GM19438 (cell line): ENCODE measurements around the gene PSMA1.
A peak's percentile ranks its signal among the peaks of the same experiment; 100 is the strongest.
"Not testable (repeated sequence)": the region's sequence is repeated elsewhere in the genome, so short reads cannot be mapped to it uniquely, and the experiment has no call there.

ENCODE experiments used
- ATAC-seq: cut with Tn5 transposase; IDR thresholded peaks from one replicate; pipeline ENCODE4 v1.9.1; 2021; ENCODE audit warnings: low read depth; ENCODE audit not compliant: unreplicated experiment

The PSMA1 gene

DNA sequence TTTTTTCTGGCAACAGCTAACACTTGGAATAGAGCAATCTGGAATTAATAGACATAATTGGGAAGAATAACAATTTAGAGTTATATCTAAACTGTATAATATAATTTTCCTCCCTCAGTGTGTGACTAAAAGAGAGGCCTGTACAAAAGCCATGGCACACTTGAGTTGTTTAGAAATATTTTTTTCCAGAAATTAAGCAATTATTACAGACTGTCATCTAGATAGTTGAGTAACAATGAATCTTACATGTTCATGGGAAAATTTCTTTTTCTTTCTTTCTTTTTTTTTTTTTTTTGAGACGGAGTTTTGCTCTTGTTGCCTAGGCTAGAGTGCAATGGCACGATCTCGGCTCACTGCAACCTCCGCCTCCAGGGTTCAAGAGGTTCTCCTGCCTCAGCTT is 15.0 kb upstream of the PSMA1 start:
- ATAC-seq: not testable (repeated sequence)

DNA sequence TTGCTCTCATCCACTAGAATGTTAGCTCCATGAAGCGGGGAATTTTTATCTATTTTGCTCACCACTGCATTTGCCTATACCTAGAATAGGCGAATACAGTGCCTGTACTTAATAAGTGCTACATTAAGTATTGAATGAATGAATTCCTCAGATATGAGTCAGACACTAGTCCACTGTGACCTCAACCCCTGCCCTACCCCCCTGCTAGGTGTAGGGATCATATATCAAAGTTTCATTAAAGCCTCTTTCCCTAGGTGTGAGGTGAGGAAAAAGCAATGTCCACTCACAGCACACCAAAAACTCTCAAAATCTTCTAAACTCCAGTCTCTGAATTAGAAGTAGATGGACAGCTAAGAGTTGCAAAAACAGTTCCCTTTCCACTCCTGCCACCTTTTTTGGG is 9.8 kb upstream of the PSMA1 start:
- ATAC-seq: no peak

DNA sequence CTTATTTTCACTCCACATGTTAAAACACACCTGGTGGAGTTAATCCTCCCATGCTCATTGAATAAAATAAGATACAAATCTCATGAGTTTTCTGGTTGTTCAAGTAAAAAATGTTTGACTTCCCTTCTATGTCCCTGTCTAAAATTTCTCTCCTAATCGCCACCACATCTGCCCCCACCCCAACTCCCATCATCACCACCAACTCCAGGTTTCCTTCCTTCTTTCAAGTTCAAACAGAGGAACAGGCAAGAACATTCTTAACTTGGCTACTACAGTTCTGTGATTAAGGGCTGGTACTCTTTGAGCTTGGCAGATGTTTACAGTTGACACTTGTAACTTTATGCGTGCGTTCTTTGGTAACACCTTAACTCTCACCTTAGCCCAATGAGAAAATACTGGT is 9.1 kb upstream of the PSMA1 start:
- ATAC-seq: no peak

DNA sequence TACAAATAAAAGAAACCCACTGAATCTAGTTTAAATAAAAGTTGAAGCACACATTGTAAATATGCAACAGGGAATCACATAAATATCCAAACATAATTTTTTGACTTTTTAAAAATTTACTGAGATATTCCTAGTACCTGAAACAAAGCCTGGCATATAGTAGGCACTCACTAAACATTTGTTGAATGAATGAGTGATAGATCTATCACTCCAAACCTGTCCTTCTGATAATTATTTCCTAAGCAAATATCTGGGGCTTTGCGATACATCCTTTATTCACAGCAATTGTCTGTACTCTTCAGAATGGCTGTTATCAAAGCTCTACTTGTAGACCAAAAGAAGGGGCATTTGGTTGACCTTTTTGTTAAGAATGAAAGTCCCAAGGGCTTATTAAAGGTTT is 2.6 kb upstream of the PSMA1 start:
- ATAC-seq: no peak

DNA sequence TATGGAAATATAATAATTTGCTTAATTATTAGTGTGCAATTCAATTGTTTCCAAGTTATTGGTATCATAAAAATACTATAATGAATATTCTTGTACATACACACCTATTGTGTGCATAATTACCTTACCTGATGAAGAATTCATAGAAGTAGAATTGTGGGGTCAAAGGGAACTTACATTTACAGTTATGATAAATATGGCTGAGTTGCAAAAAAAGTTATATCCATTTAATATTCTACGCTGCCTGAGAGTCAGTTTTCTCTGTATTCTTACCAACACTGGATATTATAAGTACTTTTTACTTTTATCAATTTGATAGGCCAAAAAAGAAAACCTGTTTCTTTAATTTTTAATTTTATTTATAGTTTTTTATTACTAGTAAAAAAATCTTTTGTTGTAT is 2.1 kb upstream of the PSMA1 start:
- no peak for ATAC-seq

DNA sequence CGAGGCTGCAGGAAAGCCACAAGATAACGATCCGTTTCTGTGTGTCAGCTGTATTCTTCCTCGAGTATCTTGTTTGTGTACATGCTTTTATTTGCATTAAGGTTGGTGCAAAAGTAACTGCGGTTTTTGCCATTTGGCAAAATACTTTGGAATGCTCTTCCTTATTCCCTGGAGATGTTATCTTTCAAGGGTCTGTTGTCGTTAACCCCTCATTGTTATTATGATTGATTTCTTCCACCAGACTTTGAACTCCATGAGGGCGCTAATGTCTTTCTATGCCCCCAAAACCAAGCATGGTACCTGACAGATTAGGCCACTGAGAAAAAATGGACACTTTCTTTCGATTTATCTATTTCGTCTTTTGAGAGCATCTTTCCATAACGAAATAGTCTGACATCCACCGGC is 563 bp upstream of the PSMA1 start:
- no peak for ATAC-seq

DNA sequence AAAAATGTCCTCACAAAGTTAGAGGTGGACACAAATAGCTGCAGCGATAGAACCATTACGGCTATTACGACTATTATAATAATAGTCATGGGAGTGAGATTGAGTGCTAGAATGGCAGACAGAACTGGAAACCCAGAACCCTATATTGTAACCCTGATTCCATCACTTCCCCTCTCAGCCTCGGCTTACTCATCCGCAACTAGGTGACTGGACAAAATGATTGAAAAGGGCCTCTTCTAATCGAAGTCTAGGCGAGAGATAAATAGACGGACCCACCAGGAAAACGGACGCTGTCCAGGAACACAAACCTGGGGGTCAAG is 629 bp downstream of the PSMA1 start:
- ATAC-seq: no peak

DNA sequence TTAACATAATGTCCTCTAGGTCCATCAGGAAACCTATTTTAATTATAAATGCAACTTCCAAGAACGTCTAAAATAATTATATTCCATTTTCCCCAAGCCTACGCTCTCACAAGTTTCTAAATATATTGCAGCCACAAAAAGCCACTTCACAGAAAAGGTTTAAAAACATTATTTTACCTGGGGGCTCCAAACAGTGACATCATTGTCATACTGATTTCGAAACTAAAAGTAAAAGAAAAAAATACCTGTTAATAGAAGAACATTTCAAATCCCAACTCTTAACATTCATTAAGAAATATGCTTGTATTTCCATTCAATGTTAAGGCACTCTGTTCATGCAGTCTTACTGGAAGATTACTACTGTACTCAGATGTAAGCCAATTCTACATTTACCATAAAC is 1.4 kb downstream of the PSMA1 start:
- no peak for ATAC-seq

DNA sequence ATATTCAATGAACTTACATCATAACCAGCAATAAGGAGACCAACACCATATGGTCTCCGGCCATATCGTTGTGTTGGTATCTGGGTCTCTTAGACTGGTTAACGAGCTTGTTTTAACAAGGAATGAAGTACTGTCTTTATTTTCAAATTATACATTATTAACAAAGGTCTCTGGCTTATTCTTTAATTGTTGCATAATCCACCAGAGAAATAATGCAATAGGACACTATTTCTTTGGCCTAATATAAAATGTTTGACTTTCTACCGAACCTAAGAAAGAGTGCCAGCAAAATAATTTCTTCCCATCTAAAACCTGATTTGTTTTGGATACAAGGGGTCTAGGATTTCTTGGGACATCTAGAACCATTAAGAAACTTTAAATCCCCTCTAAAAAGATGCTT is 6.4 kb downstream of the PSMA1 start:
- no peak for ATAC-seq

DNA sequence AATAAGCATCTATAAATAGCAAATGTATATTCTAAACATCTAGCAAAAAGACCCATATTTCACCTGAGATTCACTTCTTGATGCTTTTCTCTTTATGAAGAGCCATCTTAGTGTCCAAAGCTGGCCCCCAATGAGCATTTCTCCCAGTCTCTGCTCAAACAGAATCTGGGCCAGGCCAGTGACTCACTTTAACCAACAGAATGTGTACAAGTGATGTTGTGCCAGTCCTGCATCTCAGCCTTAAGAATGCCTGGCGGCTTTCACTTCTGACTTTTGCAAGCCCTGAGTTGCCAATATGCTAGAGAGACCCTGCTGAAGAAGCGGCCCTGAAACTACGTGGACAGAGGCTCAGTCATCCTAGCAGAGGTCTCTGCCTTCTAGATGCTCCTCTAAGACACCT is 13.7 kb downstream of the PSMA1 start:
- no peak for ATAC-seq

DNA sequence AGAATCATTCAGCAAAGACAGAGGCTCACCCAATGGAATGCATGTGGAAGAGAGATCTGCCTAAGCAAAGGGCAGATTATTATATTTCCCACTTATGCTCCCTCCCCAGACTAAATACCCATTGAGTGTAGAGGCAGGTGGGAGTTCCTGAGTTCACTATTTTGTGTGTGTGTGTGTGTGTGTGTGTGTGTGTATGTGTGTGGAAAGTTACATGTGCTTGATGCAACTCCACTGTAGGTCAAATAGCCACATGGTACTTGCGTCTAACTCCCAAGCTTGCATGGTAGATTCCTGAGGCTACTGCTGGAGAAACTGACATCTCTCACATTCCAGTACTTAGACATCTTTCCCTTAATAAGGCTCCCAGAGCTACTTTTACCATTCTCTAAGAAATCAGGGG is 17.2 kb downstream of the PSMA1 start:
- no peak for ATAC-seq

DNA sequence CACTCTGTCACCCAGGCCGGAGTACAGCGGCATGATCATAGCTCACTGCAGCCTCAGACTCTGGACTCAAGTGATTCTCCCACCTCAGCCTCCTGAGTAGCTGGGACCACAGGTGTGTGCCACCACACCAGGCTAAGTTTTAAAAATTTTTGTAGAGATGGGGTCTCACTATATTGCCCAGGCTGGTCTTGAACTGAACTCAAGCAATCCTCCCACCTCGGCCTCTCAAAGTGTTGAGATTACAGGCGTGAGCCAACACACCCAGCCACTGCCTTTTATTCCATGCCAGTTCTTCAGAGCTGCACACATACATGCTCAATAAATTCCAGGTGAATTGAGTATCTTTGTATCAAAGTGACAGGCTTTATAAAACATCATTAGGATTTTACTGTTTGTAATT is 18.1 kb downstream of the PSMA1 start:
- no peak for ATAC-seq

DNA sequence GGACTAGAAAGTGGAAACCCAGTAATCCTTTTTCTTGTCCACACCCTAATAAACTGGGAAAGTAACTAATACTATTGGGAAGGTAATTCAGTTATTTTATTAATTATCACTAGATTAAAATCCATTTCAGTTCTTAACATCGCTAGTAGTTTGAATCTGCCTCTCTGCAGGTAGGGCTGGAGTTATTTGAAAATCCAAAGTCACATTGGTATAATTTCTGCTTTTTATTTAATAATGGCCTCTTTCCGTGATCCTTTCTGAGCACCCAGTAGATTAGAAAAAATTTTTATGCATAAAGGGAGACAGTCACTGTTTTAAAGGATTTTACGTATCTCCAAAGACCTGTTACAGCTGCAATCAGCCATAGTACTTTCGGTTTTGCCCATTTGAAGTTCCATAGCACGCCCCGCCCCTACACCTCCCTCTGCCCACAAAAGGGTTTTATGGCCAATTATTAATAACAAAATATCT is 20.0 kb downstream of the PSMA1 start:
- peak; percentile 58 for ATAC-seq

DNA sequence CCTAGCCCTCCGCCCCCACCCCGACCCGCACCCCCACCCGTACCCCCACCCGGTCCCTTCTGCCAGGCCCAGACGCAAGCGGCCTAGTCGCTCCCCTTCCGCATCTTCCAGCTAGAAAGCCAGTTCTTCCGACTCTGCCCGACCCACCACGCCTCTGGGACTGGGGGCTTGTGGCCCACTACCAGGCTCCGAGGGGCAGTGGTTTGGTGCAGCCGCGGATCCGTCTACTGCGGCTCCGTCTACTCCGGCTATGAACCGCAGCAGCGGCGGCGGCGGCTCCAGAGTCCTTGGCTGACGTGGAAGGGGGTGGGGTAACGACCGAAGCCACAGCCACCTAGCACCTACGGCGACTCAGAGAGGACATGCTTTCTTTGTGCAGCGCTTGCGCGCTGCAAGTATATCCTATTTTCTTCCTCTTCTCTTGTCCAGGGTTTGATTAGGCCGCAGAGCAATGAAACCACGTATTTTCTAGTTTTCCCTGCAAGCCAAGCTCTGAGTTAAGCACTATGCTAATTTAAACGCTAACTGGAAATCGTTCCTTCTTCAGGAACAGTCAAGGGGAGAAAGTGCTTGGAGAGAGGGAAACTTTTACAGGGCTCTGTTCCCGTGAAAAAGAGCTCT is 20.5 kb downstream of the PSMA1 start, which contains the start of gene COPB1:
TSS of gene COPB1 (minus strand) at position 252 of the 621 bp plus-strand sequence. CDS start 883 bp downstream, outside the sequence.
- ATAC-seq: peak; percentile 83

DNA sequence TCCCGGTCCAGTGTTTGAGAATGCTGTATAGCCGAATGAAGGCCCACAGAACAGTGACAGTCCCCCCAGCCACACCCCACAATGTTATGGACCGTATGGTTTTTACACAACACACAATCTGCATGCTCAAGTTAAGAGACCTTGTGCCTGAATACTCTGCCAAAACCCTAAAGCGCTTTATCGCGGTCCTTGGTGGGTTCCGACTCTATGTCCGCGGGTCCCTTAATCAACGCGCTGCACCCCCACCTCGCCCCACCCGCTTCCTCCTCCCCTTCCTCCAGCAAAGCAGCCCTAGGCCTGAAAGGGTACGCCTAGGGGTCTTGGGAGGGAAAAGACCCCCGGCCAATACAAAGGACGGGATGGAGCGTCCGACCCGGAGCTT is 21.0 kb downstream of the PSMA1 start:
- peak; percentile 7 for ATAC-seq

DNA sequence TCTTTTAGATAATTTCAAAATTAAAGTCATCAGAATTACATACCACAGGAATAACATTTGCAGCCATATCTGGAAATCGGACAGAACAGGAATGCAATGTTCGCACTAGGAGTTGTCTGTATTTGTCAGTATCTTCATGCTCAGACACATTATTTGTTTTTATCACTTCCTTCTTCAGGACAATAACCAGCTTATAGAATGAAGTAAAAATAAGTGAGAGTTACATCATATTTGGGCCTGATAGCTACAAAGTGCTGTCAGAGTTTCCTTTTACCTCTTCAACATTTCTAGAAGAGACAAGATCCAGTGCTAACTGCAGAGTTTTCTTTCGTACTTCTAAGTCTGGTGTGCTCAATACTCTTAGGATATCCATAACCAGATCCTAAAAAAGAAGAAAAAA is 39.5 kb downstream of the PSMA1 start:
- ATAC-seq: no peak

DNA sequence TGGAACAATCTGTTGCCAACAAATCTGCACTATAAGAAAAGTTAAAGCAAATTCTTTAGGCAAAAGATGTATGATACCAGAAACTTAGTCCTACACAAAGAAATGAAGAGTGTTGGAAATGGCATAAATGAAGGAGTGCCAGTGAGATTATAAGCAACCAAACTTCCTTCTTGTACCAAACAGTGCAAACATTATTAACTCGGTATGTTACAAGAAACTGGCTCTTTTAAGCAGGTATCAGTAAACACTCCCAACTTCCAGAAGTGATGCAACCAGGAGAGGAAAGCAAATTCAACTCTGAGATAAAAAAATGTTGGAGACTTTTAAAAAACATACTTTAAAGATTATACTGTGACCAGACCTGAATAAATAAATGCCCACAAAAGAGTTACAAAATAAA is 49.1 kb downstream of the PSMA1 start:
- ATAC-seq: no peak

DNA sequence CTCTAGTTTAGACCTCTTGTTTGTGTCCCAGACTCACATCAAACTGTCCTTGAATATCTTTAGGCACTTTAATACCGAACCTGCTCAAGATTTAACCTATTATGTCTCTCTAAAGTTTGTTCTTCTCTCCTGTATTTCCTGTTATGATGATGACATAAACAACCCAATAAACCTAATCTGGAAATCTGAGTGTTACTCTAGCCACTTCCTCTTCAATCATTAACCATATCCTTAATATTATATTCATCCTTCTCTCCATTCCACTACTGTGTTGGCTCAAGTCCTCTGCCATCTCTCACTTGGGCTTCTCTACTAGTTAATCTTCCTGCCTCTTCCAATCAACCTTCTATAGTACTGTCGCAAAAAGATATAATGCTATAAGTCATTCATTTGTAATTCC is 56.6 kb downstream of the PSMA1 start:
- ATAC-seq: no peak

DNA sequence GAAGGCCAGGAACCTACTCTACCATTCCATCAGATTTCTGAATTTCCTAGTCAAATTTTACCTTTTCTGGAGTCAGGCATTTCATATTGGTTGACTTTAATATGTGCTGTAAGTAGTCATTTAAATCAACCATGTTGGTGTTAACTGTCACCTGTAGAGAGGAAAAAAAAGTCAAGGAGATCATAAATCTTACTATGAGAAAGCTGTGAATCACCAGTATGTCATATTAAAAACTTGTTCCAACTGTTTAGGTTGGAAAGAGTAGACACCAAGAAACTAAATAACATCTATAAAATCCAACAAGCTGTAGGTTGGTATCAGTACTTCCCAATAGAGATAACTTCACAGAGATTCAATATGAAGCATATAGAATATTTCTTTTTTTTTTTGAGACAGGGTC is 60.0 kb downstream of the PSMA1 start:
- ATAC-seq: no peak

DNA sequence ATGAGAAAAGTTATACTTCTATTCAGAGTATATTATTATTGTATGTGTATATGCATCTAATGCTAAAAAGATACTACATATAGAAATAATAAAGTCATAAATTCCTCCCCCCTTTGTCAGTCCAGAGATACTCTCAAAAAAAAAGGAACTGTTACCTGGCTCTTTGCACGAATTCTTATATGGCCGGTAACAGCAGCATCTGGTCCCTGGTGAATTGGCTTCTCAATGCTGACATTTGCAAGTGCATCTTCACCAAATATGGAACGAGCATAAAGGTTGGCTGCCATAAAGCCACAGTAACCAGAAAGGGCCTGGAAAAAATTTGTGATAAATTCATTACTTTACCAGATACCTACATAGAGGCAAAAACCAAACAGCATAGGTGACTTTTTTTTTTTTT is 61.8 kb downstream of the PSMA1 start:
- ATAC-seq: no peak

DNA sequence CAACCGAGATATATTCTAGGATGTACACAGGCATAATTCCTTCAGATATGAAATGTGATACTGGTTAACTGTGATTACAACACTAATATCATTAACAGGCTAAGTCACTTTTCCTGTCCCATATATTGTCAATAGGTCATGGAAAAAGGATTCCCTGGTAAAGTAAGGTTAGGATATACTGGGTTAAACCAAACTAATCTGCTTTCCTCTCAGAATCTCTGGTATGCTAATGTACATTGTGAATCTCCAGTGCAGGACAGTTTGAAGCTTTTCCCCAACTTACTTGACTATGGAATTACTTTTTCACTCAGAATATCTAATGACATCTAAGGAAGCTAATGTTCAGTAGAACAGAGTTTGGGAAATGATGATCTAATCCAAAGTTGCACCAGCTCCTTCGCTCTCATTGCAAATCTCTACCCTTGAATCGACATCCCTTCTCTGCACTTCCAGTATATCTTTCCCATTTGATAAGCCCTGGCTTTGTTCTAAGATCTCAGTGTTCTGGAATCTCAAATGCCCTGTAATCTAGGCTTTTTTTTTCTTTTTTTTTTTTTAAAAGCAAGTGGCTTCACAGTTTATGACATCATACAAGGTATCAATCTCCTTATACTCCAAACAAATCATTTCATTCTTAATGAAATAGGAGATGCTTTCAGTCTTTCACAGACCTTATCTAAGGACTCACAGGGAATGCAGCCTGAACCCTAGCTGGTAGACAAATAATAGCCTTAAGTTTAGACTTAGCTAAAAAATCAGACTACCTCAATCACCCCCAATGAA is 64.3 kb downstream of the PSMA1 start:
- no peak for ATAC-seq
